Dendritic cell treated with granulocyte-macrophage colony-stimulating factor and Interleukin-4, amounts not matched to agents 40 ng/mL and 50 ng/mL, for 4 days (primary cell): ENCODE results near the gene RNF31.

ENCODE experiments used
- H3K27ac Mint-ChIP-seq: one replicate; pipeline ENCODE4 v1.8.0; 2022; ENCODE audit warnings: mild to moderate bottlenecking, mixed read lengths
- H3K27me3 Mint-ChIP-seq: one replicate; pipeline ENCODE4 v1.8.0; 2022; ENCODE audit warnings: mild to moderate bottlenecking, mixed read lengths
- H3K36me3 Mint-ChIP-seq: one replicate; pipeline ENCODE4 v1.8.0; 2022; ENCODE audit warnings: low read depth, mixed read lengths
- H3K4me1 Mint-ChIP-seq: one replicate; pipeline ENCODE4 v1.8.0; 2022; ENCODE audit warnings: low read depth, mixed read lengths
- H3K4me3 Mint-ChIP-seq: one replicate; pipeline ENCODE4 v1.8.0; 2022; ENCODE audit warnings: mild to moderate bottlenecking, moderate library complexity, mixed read lengths
- H3K9me3 Mint-ChIP-seq: one replicate; pipeline ENCODE4 v1.8.0; 2022; ENCODE audit warnings: mixed read lengths
- intact Hi-C: fragments of 100-400 bp; cut with micrococcal nuclease; formaldehyde crosslinking; loops from one replicate; pipeline ENCODE4 v1.15.0; 2022

The RNF31 gene

DNA sequence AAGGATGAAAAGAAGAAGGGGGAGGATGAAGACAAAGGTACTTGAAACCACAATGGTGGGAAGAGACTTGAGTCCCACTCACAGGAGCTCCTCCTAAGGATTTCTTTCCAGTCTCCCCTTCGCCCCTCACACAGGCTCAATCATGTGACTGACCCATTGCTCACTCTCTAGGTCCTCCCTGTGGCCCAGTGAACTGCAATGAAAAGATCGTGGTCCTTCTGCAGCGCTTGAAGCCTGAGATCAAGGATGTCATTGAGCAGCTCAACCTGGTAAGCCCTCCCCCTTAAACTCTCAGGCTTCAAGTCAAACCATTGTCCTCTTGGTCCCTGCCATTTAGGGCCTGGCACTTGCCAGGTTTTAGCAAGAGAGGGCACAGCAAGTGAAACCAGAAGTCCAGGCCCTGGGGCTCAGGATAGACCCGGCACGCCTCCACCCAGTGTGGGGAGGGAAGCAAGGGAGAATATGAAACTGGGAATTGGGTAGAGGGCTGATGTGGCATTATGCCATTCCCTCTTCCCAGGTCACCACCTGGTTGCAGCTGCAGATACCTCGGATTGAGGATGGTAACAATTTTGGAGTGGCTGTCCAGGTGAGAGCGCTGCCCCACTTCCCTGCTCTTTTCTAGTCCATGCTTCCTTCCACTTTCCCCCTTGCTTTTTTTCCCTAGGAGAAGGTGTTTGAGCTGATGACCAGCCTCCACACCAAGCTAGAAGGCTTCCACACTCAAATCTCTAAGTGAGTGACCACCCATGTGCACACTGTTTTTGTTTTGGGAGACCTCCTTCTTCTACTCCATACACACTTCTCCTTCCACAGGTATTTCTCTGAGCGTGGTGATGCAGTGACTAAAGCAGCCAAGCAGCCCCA lies 9.5 kb upstream of the RNF31 start:
- Mint-ChIP-seq H3K4me1 (peaks cover 66% of the 10 kb centered on the region), H3K27me3 (no peaks in the 10 kb centered on the region), H3K36me3 (peaks cover 52% of the 10 kb centered on the region), H3K9me3 (no peaks in the 10 kb centered on the region), H3K4me3 (no peak overlapping the region), H3K27ac (peak overlapping the region; percentile 76)
- intact Hi-C loops: no loop called here

DNA sequence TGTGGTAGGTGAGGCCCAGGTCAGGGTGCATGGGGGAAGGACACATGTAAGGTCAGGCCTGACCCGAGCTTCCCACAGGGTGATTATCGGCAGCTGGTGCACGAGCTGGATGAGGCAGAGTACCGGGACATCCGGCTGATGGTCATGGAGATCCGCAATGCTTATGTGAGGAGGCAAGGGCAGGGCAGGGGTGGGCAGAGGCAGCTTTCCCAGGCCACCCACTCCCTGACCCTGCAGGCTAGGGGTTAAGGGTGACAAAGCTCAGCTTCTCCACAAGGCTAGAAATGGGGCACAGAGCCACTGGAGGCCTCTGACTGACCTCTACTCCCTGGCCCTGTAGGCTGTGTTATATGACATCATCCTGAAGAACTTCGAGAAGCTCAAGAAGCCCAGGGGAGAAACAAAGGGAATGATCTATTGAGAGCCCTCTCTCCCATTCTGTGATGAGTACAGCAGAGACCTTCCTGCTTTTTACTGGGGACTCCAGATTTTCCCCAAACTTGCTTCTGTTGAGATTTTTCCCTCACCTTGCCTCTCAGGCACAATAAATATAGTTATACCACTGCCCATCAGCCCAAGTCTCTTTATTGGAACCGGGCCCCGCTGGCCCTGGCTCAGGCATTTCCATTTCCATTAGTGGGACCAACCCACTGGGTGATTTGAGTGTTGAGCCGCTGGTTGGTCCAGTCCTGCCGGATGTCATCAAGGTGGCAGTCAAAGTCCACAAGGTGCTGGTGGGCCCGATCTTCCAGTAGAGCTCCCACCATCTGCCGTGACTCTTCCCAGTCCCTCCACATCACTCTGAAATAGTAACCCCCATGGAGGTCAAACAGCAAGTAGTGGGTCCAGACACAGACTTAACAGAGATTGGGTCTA lies 8.7 kb upstream of the RNF31 start:
- Mint-ChIP-seq H3K4me1 (peaks cover 67% of the 10 kb centered on the region), H3K27me3 (no peaks in the 10 kb centered on the region), H3K27ac (peak overlapping the region; percentile 76), H3K9me3 (no peaks in the 10 kb centered on the region), H3K36me3 (peaks cover 57% of the 10 kb centered on the region), H3K4me3 (no peak overlapping the region)
- intact Hi-C loops: no loop called here

DNA sequence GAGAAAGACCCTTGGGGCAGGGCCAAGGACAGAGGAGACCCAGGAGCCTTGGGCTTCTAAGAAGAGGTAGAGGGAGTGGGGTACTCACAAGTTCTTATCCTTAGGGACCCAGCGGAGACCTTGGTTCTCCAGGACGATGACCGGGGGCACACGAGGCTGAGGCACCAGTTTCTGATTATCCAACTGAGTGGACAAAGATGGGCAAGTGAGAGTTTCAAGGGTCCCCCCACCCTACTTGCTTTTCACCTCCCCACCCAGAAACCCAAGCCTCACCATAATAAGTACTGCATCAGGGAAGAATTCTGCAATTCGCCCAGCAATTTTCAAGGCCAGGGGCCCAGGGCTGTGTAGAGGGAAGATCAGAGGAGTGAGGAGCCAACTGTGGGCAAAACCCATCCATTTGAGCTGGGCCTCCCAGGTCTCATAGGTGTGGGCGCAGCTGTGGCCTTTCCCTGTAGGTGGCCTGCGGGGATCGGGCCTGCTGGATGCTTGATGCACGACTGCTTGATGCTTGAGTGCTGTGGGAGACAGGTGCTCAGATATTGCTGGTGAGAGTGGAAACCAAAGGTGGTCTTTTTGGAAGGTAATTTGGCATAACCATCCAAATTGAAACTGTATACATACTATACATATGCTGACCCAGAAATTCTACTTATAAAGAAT lies 7.9 kb upstream of the RNF31 start:
- H3K4me3 Mint-ChIP-seq: no peak overlapping the region
- no peaks in the 10 kb centered on the region for H3K27me3 Mint-ChIP-seq
- peak overlapping the region; percentile 42 for H3K27ac Mint-ChIP-seq
- peaks cover 65% of the 10 kb centered on the region for H3K36me3 Mint-ChIP-seq
- H3K9me3 Mint-ChIP-seq: no peaks in the 10 kb centered on the region
- intact Hi-C loops: no loop called here
- peaks cover 72% of the 10 kb centered on the region for H3K4me1 Mint-ChIP-seq

DNA sequence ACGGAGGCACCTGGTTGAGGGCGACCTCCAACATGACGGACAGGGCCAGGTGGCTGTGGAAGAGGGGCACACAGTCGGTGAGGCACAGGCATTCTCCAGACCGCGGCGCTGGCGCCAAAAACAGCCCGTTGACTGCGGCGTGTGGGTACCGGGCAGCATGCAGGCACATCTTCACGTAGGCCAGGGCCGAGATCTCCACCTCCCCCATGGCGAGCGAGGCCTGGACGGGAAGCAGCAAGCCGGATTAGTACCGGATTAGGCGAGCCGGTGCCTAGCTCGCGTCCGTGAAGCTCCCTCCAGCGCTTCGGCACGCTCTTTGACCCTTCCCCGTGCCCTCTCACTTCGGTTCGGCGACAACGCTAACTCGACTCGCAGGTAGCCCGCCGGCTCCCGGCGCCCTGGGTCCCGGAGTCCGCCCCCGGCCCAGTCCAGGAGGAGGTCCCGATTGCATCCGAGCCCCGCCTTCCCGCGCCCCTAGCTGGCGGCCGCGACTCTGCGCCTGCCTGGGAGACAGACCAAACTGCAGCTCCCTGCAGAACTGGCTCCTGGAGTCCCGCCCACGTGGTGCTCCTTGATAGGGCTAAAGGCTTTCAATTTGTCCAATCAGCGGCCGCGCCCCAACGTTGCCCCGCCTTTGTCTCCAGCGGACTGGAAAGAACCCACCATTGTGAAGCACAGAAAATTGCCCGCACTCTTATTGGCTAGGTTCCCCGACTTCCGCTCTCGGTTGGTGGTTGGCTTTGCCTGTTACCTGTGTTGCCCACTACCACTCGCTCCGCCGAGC lies 6.0 kb upstream of the RNF31 start, which contains the start of gene EMC9:
Gene EMC9 (minus strand): TSS at position 495 of the 784 bp plus-strand sequence. CDS start 287 bp downstream, at position 208.
- Mint-ChIP-seq H3K27me3 (no peaks in the 10 kb centered on the region), H3K4me1 (peaks cover 82% of the 10 kb centered on the region), H3K4me3 (peak within 1 kb of the TSS; percentile 95), H3K9me3 (no peaks in the 10 kb centered on the region), H3K36me3 (peaks cover 81% of the 10 kb centered on the region), H3K27ac (peak within 1 kb of the TSS; percentile 86)
- intact Hi-C loops: loop anchor here (1.0 kb wide), 1 partner anchor 27 kb away; the partner anchor contains the start of genes DCAF11 and NRL

DNA sequence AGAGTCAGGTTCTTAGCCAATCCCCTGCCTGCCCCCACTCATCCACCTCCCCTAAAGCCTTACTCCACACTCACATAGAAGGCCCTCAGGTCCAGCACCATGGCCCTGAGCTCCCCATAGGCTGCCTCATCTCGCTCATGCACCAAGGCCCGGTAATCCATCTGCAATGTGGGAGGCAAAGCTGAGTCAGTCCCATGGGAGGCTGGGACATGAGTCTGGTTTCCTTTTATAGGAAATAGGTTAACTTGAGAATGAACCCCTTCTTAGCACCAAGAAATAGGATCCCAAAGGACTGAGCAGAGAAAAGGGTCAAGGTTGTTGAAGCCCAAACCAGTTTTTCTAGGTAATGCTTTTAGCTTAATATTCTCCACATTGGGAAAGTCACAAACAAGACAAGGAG lies 3.8 kb upstream of the RNF31 start:
- H3K4me3 Mint-ChIP-seq: no peak overlapping the region
- no peaks in the 10 kb centered on the region for H3K9me3 Mint-ChIP-seq
- H3K4me1 Mint-ChIP-seq: peaks cover 69% of the 10 kb centered on the region
- intact Hi-C loops: no loop called here
- no peaks in the 10 kb centered on the region for H3K27me3 Mint-ChIP-seq
- H3K36me3 Mint-ChIP-seq: peaks cover 80% of the 10 kb centered on the region
- no peak overlapping the region for H3K27ac Mint-ChIP-seq

DNA sequence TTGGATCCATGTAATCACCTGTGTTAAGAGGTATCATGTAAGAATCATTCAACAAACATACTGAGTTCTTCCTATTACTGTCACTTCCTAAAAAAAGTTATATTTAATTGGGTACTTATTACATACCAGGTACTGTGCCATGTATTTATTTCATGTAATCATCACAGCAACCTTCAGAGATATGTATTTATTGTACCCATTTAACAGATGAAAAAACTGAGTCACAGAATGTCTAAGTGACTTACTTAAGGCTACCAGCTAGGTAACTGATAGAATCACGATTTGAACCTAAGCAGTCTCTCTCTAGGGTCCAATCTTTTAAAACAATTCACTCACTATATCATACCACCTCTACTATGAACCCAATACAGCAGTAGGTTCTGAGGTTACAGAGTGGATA lies 2.8 kb upstream of the RNF31 start:
- intact Hi-C loops: no loop called here
- no peaks in the 10 kb centered on the region for H3K9me3 Mint-ChIP-seq
- peaks cover 80% of the 10 kb centered on the region for H3K36me3 Mint-ChIP-seq
- no peak overlapping the region for H3K27ac Mint-ChIP-seq
- H3K4me3 Mint-ChIP-seq: no peak overlapping the region
- no peaks in the 10 kb centered on the region for H3K27me3 Mint-ChIP-seq
- peaks cover 69% of the 10 kb centered on the region for H3K4me1 Mint-ChIP-seq

DNA sequence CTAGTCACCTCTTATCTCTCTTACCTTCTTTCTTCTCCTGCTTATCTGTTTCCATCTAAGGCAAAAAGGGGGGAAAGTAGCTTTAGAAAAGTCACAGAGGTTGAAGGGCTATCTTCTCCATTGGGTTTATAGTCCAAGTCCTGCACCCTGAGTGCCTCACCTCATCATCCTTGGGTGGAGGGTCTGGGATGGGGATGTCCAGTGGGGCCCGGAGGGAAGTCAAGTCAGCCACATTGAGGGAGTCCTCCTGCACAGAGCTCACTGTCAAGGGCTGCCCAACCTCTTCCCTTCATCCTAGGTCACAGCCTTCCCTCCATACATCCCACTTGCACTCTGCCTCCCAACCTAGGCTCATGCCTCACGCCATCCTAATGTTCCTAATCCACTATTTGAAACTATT lies 2.1 kb upstream of the RNF31 start:
- H3K9me3 Mint-ChIP-seq: no peaks in the 10 kb centered on the region

DNA sequence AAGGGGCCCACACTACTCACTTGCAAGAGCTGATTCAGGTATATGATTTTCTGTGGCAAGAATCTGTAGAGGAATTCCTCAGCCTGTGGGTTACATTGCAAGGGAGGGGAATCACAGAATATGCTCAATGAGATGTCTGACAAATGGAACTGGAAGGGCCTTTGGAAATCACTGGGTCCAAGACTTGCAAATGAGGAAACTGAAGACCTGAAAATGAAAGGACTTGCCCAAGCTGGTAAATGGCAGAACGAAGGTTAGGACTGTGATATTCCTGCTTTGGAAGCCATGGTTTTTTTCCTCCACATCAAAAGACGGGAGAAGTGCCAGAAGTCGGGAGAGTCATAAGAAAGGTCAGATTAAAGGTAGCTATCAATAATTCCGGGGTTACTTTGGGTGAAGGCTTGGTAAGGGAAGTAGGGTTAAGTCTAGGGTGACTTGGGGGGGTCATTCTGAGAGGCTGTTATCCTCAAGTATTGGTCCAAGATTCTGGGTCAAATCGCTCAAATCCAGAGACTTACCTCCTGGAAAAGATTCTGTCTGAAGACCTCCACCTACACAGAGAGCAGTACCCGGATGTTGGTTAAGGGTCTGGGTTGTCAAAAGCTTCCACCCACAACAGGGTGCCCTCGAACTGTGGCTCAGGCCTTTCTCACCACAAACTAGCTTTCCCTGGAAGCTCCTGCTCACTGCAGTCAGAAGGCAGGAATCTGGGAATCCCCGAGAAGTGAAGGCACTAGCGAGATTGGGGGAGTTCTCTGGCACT lies 1.4 kb upstream of the RNF31 start:
- Mint-ChIP-seq H3K9me3 (no peaks in the 10 kb centered on the region), H3K27ac (peak overlapping the region; percentile 91), H3K4me1 (peaks cover 67% of the 10 kb centered on the region), H3K27me3 (no peaks in the 10 kb centered on the region), H3K4me3 (peak overlapping the region; percentile 98), H3K36me3 (peaks cover 85% of the 10 kb centered on the region)
- intact Hi-C loops: loop anchor here (2.0 kb wide), 2 partner anchors 43 to 87 kb away; partner anchors contain the start of genes GMPR2, IPO4 and NEDD8

More for the DNA sequence above, 2.1 kb upstream of the RNF31 start:
- H3K27ac Mint-ChIP-seq: peak overlapping the region; percentile 91
- intact Hi-C loops: no loop called here
- peaks cover 69% of the 10 kb centered on the region for H3K4me1 Mint-ChIP-seq
- H3K27me3 Mint-ChIP-seq: no peaks in the 10 kb centered on the region
- H3K4me3 Mint-ChIP-seq: peak overlapping the region; percentile 98
- peaks cover 84% of the 10 kb centered on the region for H3K36me3 Mint-ChIP-seq

DNA sequence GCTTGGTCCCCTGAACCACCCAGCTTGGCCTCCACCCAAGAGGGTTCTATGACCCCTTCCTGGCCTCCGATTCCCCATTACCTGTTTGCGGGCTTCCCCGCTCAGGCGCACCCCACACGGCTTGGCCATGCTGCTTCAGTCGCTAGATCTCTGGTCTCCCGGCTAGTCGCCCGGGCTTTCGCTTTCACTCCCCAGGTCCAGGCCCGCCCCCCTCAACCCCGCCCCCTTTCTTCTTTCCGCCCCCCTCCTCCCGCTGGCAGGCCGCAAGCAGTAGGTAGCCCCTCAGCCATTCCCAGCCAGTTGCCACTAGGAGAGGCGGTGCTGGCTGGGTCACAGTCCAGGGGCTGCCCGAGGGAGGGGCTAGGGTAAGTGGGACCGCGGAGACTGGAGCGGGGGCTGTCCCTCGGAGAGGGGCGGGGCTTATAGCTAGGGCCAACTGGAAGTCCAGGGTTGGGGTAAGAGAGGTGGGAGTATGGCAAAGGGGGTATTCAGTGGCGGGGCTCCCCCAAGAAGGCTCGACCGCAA lies 783 bp upstream of the RNF31 start, which contains the start of gene PSME2:
Gene PSME2 (minus strand): TSS at position 158 of the 525 bp plus-strand sequence. CDS start 29 bp downstream, at position 129.
- no peaks in the 10 kb centered on the region for H3K9me3 Mint-ChIP-seq
- peak within 1 kb of the TSS; percentile 98 for H3K4me3 Mint-ChIP-seq
- H3K27me3 Mint-ChIP-seq: no peaks in the 10 kb centered on the region
- H3K27ac Mint-ChIP-seq: peak within 1 kb of the TSS; percentile 91
- peaks cover 88% of the 10 kb centered on the region for H3K36me3 Mint-ChIP-seq
- peaks cover 65% of the 10 kb centered on the region for H3K4me1 Mint-ChIP-seq
- intact Hi-C loops: loop anchor here (2.0 kb wide), 2 partner anchors 42 to 86 kb away; partner anchors contain the start of genes GMPR2, IPO4 and NEDD8

DNA sequence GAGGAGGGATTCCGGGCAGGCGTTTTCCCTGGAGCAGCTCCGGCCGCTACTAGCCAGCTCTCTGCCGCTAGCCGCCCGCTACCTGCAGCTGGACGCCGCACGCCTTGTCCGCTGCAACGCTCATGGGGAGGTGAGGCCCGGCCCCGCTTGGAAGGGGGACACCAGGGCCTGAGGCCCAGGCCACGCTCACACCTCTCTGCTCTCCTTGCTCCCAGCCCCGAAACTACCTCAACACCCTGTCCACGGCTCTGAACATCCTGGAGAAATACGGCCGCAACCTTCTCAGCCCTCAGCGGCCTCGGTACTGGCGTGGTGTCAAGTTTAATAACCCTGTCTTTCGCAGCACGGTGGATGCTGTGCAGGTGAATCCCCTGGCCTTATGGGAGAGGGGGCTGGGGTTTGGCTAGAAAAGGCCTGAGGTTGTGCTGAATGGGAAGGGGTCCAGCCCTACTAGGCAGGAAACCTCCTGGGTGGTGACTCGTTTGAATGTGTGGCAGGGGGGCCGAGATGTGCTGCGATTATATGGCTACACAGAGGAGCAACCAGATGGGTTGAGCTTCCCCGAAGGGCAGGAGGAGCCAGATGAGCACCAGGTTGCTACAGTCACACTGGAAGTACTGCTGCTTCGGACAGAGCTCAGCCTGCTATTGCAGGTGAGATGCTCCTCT lies 597 bp downstream of the RNF31 start:
- Mint-ChIP-seq H3K4me1 (peaks cover 54% of the 10 kb centered on the region), H3K4me3 (peak overlapping the region; percentile 98), H3K36me3 (peaks cover 96% of the 10 kb centered on the region), H3K9me3 (no peaks in the 10 kb centered on the region), H3K27me3 (no peaks in the 10 kb centered on the region), H3K27ac (peak overlapping the region; percentile 91)
- intact Hi-C loops: loop anchor here (1.0 to 2.0 kb wide), 4 partner anchors 13 to 85 kb away; partner anchors contain the start of genes DCAF11, GMPR2, IPO4 and IRF9

DNA sequence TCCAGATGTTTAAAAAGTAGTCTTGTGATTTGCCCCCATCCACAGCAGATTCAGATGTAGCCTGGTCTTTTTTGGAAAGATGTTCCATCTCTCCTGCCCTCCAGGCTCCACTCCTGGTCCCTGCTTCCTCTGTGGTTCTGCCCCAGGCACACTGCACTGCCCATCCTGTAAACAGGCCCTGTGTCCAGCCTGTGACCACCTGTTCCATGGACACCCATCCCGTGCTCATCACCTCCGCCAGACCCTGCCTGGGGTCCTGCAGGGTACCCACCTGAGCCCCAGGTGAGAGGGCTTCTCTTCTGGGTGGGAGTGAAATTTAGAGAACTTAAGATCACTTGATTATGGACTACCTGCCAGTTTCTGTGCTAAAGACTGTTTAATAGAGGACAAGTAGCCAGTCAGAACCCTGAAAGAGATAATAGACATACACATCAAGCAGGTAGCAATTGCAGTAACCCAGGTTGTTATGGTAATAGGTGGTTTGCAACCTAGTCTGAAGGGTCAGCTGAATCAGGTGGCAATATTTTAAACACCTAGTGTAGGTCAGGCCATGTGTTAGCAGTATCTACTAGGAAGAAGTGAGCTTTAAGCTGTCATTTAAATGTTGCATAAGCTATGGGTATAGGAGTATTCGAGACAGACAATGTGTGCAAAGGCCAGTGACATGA lies 2.1 kb downstream of the RNF31 start:
- intact Hi-C loops: no loop called here
- Mint-ChIP-seq H3K4me3 (no peak overlapping the region), H3K27ac (no peak overlapping the region), H3K27me3 (no peaks in the 10 kb centered on the region), H3K36me3 (peaks cover 93% of the 10 kb centered on the region), H3K4me1 (peaks cover 49% of the 10 kb centered on the region), H3K9me3 (no peaks in the 10 kb centered on the region)
